Keratinocyte (primary cell): ENCODE results near the gene PCP2. TPM values are rescaled to one million over a fixed set of nuclear protein-coding genes. Genes with fewer than 3 reads are reported as not detected.

ENCODE experiments used
- DNase-seq: peaks from one replicate; pipeline ENCODE4 v3.0.0-alpha.2; 2011; ENCODE audit warnings: low read depth, missing footprints, low spot score
- FAIRE-seq: peaks from 2 replicates; lab custom pipeline; 2011; peaks lifted over from hg19 to GRCh38; lab: Jason Lieb, UNC
- H2AFZ ChIP-seq: 2 replicates; pipeline ENCODE4 v1.6.0; 2012; ENCODE audit warnings: low read length, control low read depth, inconsistent platforms; ENCODE audit not compliant: control insufficient read depth
- H3K27ac ChIP-seq: 2 replicates; pipeline ENCODE4 v1.5.1; 2011; ENCODE audit warnings: low read length; ENCODE audit not compliant: control insufficient read depth, insufficient read depth
- H3K27me3 ChIP-seq: 3 replicates; pipeline ENCODE4 v1.6.0; 2011; ENCODE audit warnings: low read length; ENCODE audit not compliant: control insufficient read depth, insufficient read depth; ENCODE audit errors: extremely low read depth
- H3K36me3 ChIP-seq, 2 experiments: 2 replicates in 1 of 2; 3 replicates in 1 of 2; pipeline ENCODE4 v1.5.1; 2011; ENCODE audit warnings: low read length in 2 of 2, mild to moderate bottlenecking in 1 of 2; ENCODE audit not compliant: control insufficient read depth in 2 of 2, insufficient read depth in 2 of 2; ENCODE audit errors: extremely low read depth in 1 of 2
- H3K4me1 ChIP-seq: 3 replicates; pipeline ENCODE4 v1.5.1; 2011; ENCODE audit warnings: low read length; ENCODE audit not compliant: control insufficient read depth, insufficient read depth; ENCODE audit errors: extremely low read depth
- H3K4me2 ChIP-seq: 3 replicates; pipeline ENCODE4 v1.6.0; 2011; ENCODE audit warnings: low read depth, low read length; ENCODE audit not compliant: control insufficient read depth, insufficient read depth; ENCODE audit errors: extremely low read depth
- H3K4me3 ChIP-seq, 3 experiments: fragments of 200-600 bp in 1 of 3; sonication (generic) in 1 of 3; 2 replicates in 2 of 3; 3 replicates in 1 of 3; pipeline ENCODE4 v1.5.1; 2011 to 2016; ENCODE audit warnings: low read length in 3 of 3, mild to moderate bottlenecking in 3 of 3, control low read depth in 2 of 3, inconsistent platforms in 1 of 3, low read depth in 1 of 3, mixed read lengths in 1 of 3, mixed run types in 1 of 3, moderate library complexity in 1 of 3; ENCODE audit not compliant: control insufficient read depth in 2 of 3, insufficient read depth in 2 of 3; ENCODE audit errors: extremely low read depth in 1 of 3
- H3K79me2 ChIP-seq: 2 replicates; pipeline ENCODE4 v1.6.0; 2012; ENCODE audit warnings: low read length; ENCODE audit not compliant: control insufficient read depth, insufficient read depth
- H3K9ac ChIP-seq: 3 replicates; pipeline ENCODE4 v1.6.0; 2011; ENCODE audit warnings: low read length; ENCODE audit not compliant: control insufficient read depth, insufficient read depth; ENCODE audit errors: extremely low read depth
- H3K9me1 ChIP-seq: 3 replicates; pipeline ENCODE4 v1.6.0; 2011; ENCODE audit warnings: low read length; ENCODE audit not compliant: control insufficient read depth, insufficient read depth; ENCODE audit errors: extremely low read depth
- H3K9me3 ChIP-seq: 2 replicates; pipeline ENCODE4 v1.5.1; 2012; ENCODE audit warnings: low read depth, low read length; ENCODE audit not compliant: control insufficient read depth
- H4K20me1 ChIP-seq: 3 replicates; pipeline ENCODE4 v1.6.0; 2011; ENCODE audit warnings: low read length; ENCODE audit not compliant: control insufficient read depth, insufficient read depth; ENCODE audit errors: extremely low read depth
- CTCF ChIP-seq, 3 experiments: IDR thresholded peaks in 1 of 3; conservative IDR thresholded peaks in 1 of 3; optimal IDR thresholded peaks in 1 of 3; 2 replicates in 2 of 3; 3 replicates in 1 of 3; pipeline versions ENCODE3 to v1.5.1; 2011; ENCODE audit warnings: low read length in 3 of 3, mild to moderate bottlenecking in 3 of 3, moderate library complexity in 2 of 3, control low read depth in 1 of 3, inconsistent platforms in 1 of 3; ENCODE audit not compliant: insufficient read depth in 2 of 3; ENCODE audit errors: extremely low read depth in 1 of 3
- EZH2 ChIP-seq: IDR thresholded peaks from one replicate; pipeline ENCODE4 v1.6.1; 2012; ENCODE audit warnings: inconsistent platforms, mild to moderate bottlenecking, low read length, moderate library complexity
- dilution Hi-C: fragments of 300-500 bp; cut with MboI; formaldehyde crosslinking; loops from one replicate; pipeline ENCODE4 v1.7.0; 2020; ENCODE audit warnings: low sequenced_read_pairs; ENCODE audit not compliant: extremely low pct_ligation_motif_present
- polyA plus RNA-seq, 5 experiments: library from polyadenylated mRNA; depleted of rRNA in 3 of 5; stranded (reverse) in 3 of 5; stranded (forward) in 1 of 5; unstranded in 1 of 5; fragments of >200 nt; gene quantifications; 1 replicate in 1 of 5; 2 replicates in 3 of 5; 3 replicates in 1 of 5; pipeline versions ENCODE4 v1.2.1 to v1.2.3, GENCODE V29; 2011 to 2012; ENCODE audit warnings: missing spikeins in 2 of 5, low read depth in 1 of 5, low replicate concordance in 1 of 5

The PCP2 gene
- polyA plus RNA-seq, 1 donor (not counting 4 experiments of a cell fraction or from before 2014, with no cell fraction given) = not detected

GRCh38 chr19:7618348-7618747, 15.2 kb downstream of the PCP2 start:
- H3K4me2 ChIP-seq = no peak overlapping the region

GRCh38 chr19:7617735-7618134, 15.8 kb downstream of the PCP2 start:
- Histone ChIP-seq H3K79me2 (no peaks in the 10 kb centered on the region), H3K9ac (no peak overlapping the region), H3K9me3 (no peaks in the 10 kb centered on the region), H4K20me1 (no peaks in the 10 kb centered on the region), H3K4me3 (no peak overlapping the region), H3K9me1 (no peaks in the 10 kb centered on the region), H3K36me3 (peaks cover 12 to 14% of the 10 kb centered on the region in 2 experiments), H3K27me3 (no peaks in the 10 kb centered on the region), H3K4me2 (no peak overlapping the region), H3K27ac (no peak overlapping the region), H3K4me1 (no peaks in the 10 kb centered on the region), H2AFZ (no peak overlapping the region)
- TF ChIP-seq EZH2 = no peak
- TF ChIP-seq CTCF (optimal IDR thresholded peaks at IDR 0.05 in 1 of 3, IDR thresholded peaks at IDR 0.05 in 1 of 3, conservative IDR thresholded peaks at IDR 0.05 in 1 of 3; ENCODE audit: extremely low read depth in 1 of 3, insufficient read depth in 2 of 3, low read length in 3 of 3) = no peak
- dilution Hi-C loops = no loop called here
- DNase-seq = no peak
- FAIRE-seq = no peak

More at GRCh38 chr19:7618348-7618747, 15.2 kb downstream of the PCP2 start:
- dilution Hi-C loops = no loop called here
- TF ChIP-seq EZH2 (no peak), CTCF (optimal IDR thresholded peaks at IDR 0.05 in 1 of 3, IDR thresholded peaks at IDR 0.05 in 1 of 3, conservative IDR thresholded peaks at IDR 0.05 in 1 of 3; ENCODE audit: extremely low read depth in 1 of 3, insufficient read depth in 2 of 3, low read length in 3 of 3) (no peak)
- FAIRE-seq (no peak), DNase-seq (no peak)
- Histone ChIP-seq H3K9me1 (no peaks in the 10 kb centered on the region), H4K20me1 (no peaks in the 10 kb centered on the region), H3K36me3 (peaks cover 14 to 17% of the 10 kb centered on the region in 2 experiments), H2AFZ (no peak overlapping the region), H3K27me3 (no peaks in the 10 kb centered on the region), H3K27ac (no peak overlapping the region), H3K4me1 (no peaks in the 10 kb centered on the region), H3K9ac (no peak overlapping the region), H3K79me2 (no peaks in the 10 kb centered on the region), H3K9me3 (no peaks in the 10 kb centered on the region), H3K4me3 (no peak overlapping the region)
